ENCODE data around the gene FER1L5.

GRCh38 chr2:96734880-96735583 lies 92.5 kb downstream of the FER1L5 start:
- TF ChIP-seq SREBF2 (CRISPR knock-in tag; IDR thresholded peaks at IDR 0.05) (no peak), BHLHE40 (IDR thresholded peaks at IDR 0.05; ENCODE audit: low read length) (no peak), YY1 (IDR thresholded peaks at IDR 0.05; ENCODE audit: borderline replicate concordance in 1 of 3, control insufficient read depth in 1 of 3, extremely low read depth in 1 of 3, insufficient read depth in 3 of 3, insufficient read length in 1 of 3, insufficient replicate concordance in 2 of 3, low read depth in 1 of 3, low read length in 2 of 3) (no peak), ETS2 (tag; IDR thresholded peaks at IDR 0.05; ENCODE audit: borderline replicate concordance, poor library complexity, severe bottlenecking) (no peak), ELF2 (CRISPR knock-in tag; IDR thresholded peaks at IDR 0.05) (no peak), ZKSCAN8 (CRISPR knock-in tag; IDR thresholded peaks at IDR 0.05) (no peak), HINFP (tag; conservative IDR thresholded peaks at IDR 0.05; ENCODE audit: low read depth) (no peak)
